ENCODE results near the gene NOMO2. TPM values are rescaled to one million over a fixed set of nuclear protein-coding genes. Genes with fewer than 3 reads are reported as not detected.
A peak's percentile ranks its signal among the peaks of the same experiment; 100 is the strongest.
"Not testable (repeated sequence)": the region's sequence is repeated elsewhere in the genome, so short reads cannot be mapped to it uniquely, and the experiment has no call there.

NOMO2 gene
- total RNA-seq, result 100 to 1,000 TPM in 1 of 3 donors, 10 to 100 TPM in 2; 61.3 to 106 (median 81.2) TPM
- long read RNA-seq, donor 1, full-length matches to known transcripts, result 74 of 99 reads
- long read RNA-seq, donor 1, partial matches to known transcripts, result 18 of 99 reads
- long read RNA-seq, donor 1, other reads (novel, unspliced or antisense), result 7 of 99 reads
- long read RNA-seq, donor 2, full-length matches to known transcripts, result 1 of 4 reads
- long read RNA-seq, donor 2, partial matches to known transcripts, result 3 of 4 reads
- long read RNA-seq, donor 2, other reads (novel, unspliced or antisense), result 0 of 4 reads

- peak; percentile 94 to 97 (median 94) for DNase-seq
- H3K9me3 ChIP-seq; H3K4me3 ChIP-seq; H3K4me1 ChIP-seq (ENCODE audit: low read depth); H3K36me3 ChIP-seq (ENCODE audit: low read depth); intact Hi-C loops (cut with DNase I, micrococcal nuclease): not testable (repeated sequence)
- peak; percentile 99 for ATAC-seq
These were observed at the start of gene NOMO2 for GRCh38 chr16:18561727-18562314. TSS of gene NOMO2 (minus strand) at chr16:18562097. CDS start at chr16:18562040, 57 bp downstream.

GRCh38 chr16:18610147-18610803 lies 48.4 kb upstream of the NOMO2 start:
- H3K9me3 ChIP-seq; H3K36me3 ChIP-seq (ENCODE audit: low read depth); ATAC-seq; DNase-seq; H3K4me3 ChIP-seq; intact Hi-C loops (cut with DNase I, micrococcal nuclease); H3K4me1 ChIP-seq (ENCODE audit: low read depth): not testable (repeated sequence)

- DNase-seq; intact Hi-C loops (cut with DNase I, micrococcal nuclease); H3K9me3 ChIP-seq; H3K4me3 ChIP-seq; H3K4me1 ChIP-seq (ENCODE audit: low read depth); H3K36me3 ChIP-seq (ENCODE audit: low read depth); ATAC-seq: not testable (repeated sequence)
These were observed 46.4 kb upstream of the NOMO2 start for GRCh38 chr16:18608271-18608670.

GRCh38 chr16:18603572-18604246 lies 41.8 kb upstream of the NOMO2 start:
- H3K36me3 ChIP-seq (ENCODE audit: low read depth); H3K9me3 ChIP-seq; ATAC-seq; DNase-seq; intact Hi-C loops (cut with DNase I, micrococcal nuclease); H3K4me1 ChIP-seq (ENCODE audit: low read depth); H3K4me3 ChIP-seq: not testable (repeated sequence)

- H3K4me3 ChIP-seq; DNase-seq; ATAC-seq; intact Hi-C loops (cut with DNase I, micrococcal nuclease); H3K9me3 ChIP-seq; H3K36me3 ChIP-seq (ENCODE audit: low read depth); H3K4me1 ChIP-seq (ENCODE audit: low read depth): not testable (repeated sequence)
These were observed 36.7 kb upstream of the NOMO2 start for GRCh38 chr16:18598582-18598981.

GRCh38 chr16:18597734-18598133 lies 35.8 kb upstream of the NOMO2 start:
- ATAC-seq; H3K36me3 ChIP-seq (ENCODE audit: low read depth); H3K9me3 ChIP-seq; H3K4me1 ChIP-seq (ENCODE audit: low read depth); intact Hi-C loops (cut with DNase I, micrococcal nuclease); H3K4me3 ChIP-seq; DNase-seq: not testable (repeated sequence)

GRCh38 chr16:18597319-18597718 lies 35.4 kb upstream of the NOMO2 start:
- intact Hi-C loops (cut with DNase I, micrococcal nuclease); DNase-seq; H3K4me1 ChIP-seq (ENCODE audit: low read depth); ATAC-seq; H3K9me3 ChIP-seq; H3K36me3 ChIP-seq (ENCODE audit: low read depth); H3K4me3 ChIP-seq: not testable (repeated sequence)

GRCh38 chr16:18595796-18596195 lies 33.9 kb upstream of the NOMO2 start:
- ATAC-seq; DNase-seq; intact Hi-C loops (cut with DNase I, micrococcal nuclease): not testable (repeated sequence)

GRCh38 chr16:18594880-18595279 lies 33.0 kb upstream of the NOMO2 start:
- H3K36me3 ChIP-seq (ENCODE audit: low read depth); intact Hi-C loops (cut with DNase I, micrococcal nuclease); H3K4me1 ChIP-seq (ENCODE audit: low read depth); H3K4me3 ChIP-seq; ATAC-seq; H3K9me3 ChIP-seq; DNase-seq: not testable (repeated sequence)

More at GRCh38 chr16:18595796-18596195, 33.9 kb upstream of the NOMO2 start:
- not testable (repeated sequence) for H3K36me3 ChIP-seq (ENCODE audit: low read depth); H3K9me3 ChIP-seq; H3K4me3 ChIP-seq; H3K4me1 ChIP-seq (ENCODE audit: low read depth)

- ATAC-seq, result peak; percentile 36
- DNase-seq, result not testable (repeated sequence)
These were observed 32.0 kb upstream of the NOMO2 start for GRCh38 chr16:18593904-18594303.

GRCh38 chr16:18592982-18593381 lies 31.1 kb upstream of the NOMO2 start:
- intact Hi-C loops (cut with DNase I, micrococcal nuclease); ATAC-seq; H3K4me3 ChIP-seq; H3K36me3 ChIP-seq (ENCODE audit: low read depth); H3K4me1 ChIP-seq (ENCODE audit: low read depth); DNase-seq; H3K9me3 ChIP-seq: not testable (repeated sequence)

More at GRCh38 chr16:18593904-18594303, 32.0 kb upstream of the NOMO2 start:
- H3K4me3 ChIP-seq; H3K4me1 ChIP-seq (ENCODE audit: low read depth); H3K9me3 ChIP-seq; intact Hi-C loops (cut with DNase I, micrococcal nuclease); H3K36me3 ChIP-seq (ENCODE audit: low read depth): not testable (repeated sequence)

GRCh38 chr16:18591908-18592307 lies 30.0 kb upstream of the NOMO2 start:
- H3K9me3 ChIP-seq; H3K36me3 ChIP-seq (ENCODE audit: low read depth); H3K4me3 ChIP-seq; H3K4me1 ChIP-seq (ENCODE audit: low read depth); intact Hi-C loops (cut with DNase I, micrococcal nuclease): not testable (repeated sequence)
- ATAC-seq, result peak; percentile 78
- peak in 1 of 3 donors; percentile 56 for DNase-seq

GRCh38 chr16:18591441-18591840 lies 29.5 kb upstream of the NOMO2 start:
- intact Hi-C loops (cut with DNase I, micrococcal nuclease); DNase-seq; H3K9me3 ChIP-seq; H3K4me1 ChIP-seq (ENCODE audit: low read depth); ATAC-seq; H3K4me3 ChIP-seq; H3K36me3 ChIP-seq (ENCODE audit: low read depth): not testable (repeated sequence)

GRCh38 chr16:18589806-18590205 lies 27.9 kb upstream of the NOMO2 start:
- not testable (repeated sequence) for H3K9me3 ChIP-seq, ATAC-seq

More at GRCh38 chr16:18589806-18590205, 27.9 kb upstream of the NOMO2 start:
- H3K4me3 ChIP-seq; H3K36me3 ChIP-seq (ENCODE audit: low read depth); H3K4me1 ChIP-seq (ENCODE audit: low read depth); intact Hi-C loops (cut with DNase I, micrococcal nuclease); DNase-seq: not testable (repeated sequence)
